Lung (tissue), 12 donors: Measurements from ENCODE around the gene USP16. TPM values are rescaled to one million over a fixed set of nuclear protein-coding genes. Genes with fewer than 3 reads are reported as not detected.

Source experiments
- ATAC-seq: fragments of 200-7000 bp; cut with Tn5 transposase; one replicate; pipeline ENCODE4 v1.9.1; 2020; ENCODE audit warnings: moderate number of reproducible peaks; ENCODE audit not compliant: insufficient read depth, low FRiP score
- DNase-seq, 3 donors: peaks; one replicate each; pipeline ENCODE4 v3.0.0-alpha.2; 2013 to 2017
- H3K27ac ChIP-seq, 2 donors: one replicate each; pipeline ENCODE4 v1.5.1; 2013; ENCODE audit warnings: mild to moderate bottlenecking in 2 of 2, moderate library complexity in 2 of 2, control low read depth in 1 of 2, inconsistent platforms in 1 of 2, low read depth in 1 of 2, low read length in 1 of 2
- H3K27me3 ChIP-seq, 3 donors: one replicate each; pipeline ENCODE4 v1.5.1; 2013; ENCODE audit warnings: low read length in 2 of 3; ENCODE audit not compliant: control insufficient read depth in 3 of 3, insufficient read depth in 3 of 3
- H3K36me3 ChIP-seq, 4 donors: one replicate each; pipeline ENCODE4 v1.5.1; 2013; ENCODE audit warnings: low read length in 4 of 4, mild to moderate bottlenecking in 1 of 4, moderate library complexity in 1 of 4; ENCODE audit not compliant: control insufficient read depth in 4 of 4, insufficient read depth in 4 of 4
- H3K4me1 ChIP-seq, 5 donors: one replicate each; pipeline ENCODE4 v1.5.1; 2013; ENCODE audit warnings: low read length in 5 of 5, mild to moderate bottlenecking in 2 of 5, moderate library complexity in 1 of 5; ENCODE audit not compliant: control insufficient read depth in 5 of 5, insufficient read depth in 5 of 5
- H3K4me3 ChIP-seq: one replicate; pipeline ENCODE4 v1.5.1; 2013; ENCODE audit warnings: mild to moderate bottlenecking, control low read depth, moderate library complexity
- H3K9ac ChIP-seq, 2 donors: one replicate each; pipeline ENCODE4 v1.5.1; 2013; ENCODE audit warnings: low read length in 2 of 2, control low read depth in 1 of 2; ENCODE audit not compliant: insufficient read depth in 1 of 2
- H3K9me3 ChIP-seq, 4 donors: one replicate each; pipeline ENCODE4 v1.5.1; 2013; ENCODE audit warnings: low read length in 3 of 4, mild to moderate bottlenecking in 1 of 4, moderate library complexity in 1 of 4; ENCODE audit not compliant: control insufficient read depth in 4 of 4, insufficient read depth in 3 of 4
- CTCF ChIP-seq: IDR thresholded peaks from 2 replicates; pipeline ENCODE4 v1.5.1; 2012; ENCODE audit warnings: mild to moderate bottlenecking; ENCODE audit errors: control extremely low read depth, extremely low read depth
- WGBS, 2 donors: extraction: QIAGEN DNeasy Blood & Tissue Kit; methylation state at CpG; one replicate each; pipeline ENCODE4 v1.1.7; 2013; 5-methylcytosine and 5-hydroxymethylcytosine counted together
- polyA plus RNA-seq, 2 donors: library from polyadenylated mRNA; stranded (reverse); fragments of 200-250 nt; gene quantifications; one replicate each; pipeline ENCODE4 v1.2.1, GENCODE V29; 2013
- total RNA-seq, 2 donors: library from RNA; depleted of rRNA in 1 of 2; stranded (reverse); fragments of >200 nt in 1 of 2; gene quantifications; one replicate each; pipeline ENCODE4 v1.2.1, GENCODE V29; 2014 to 2021
- donor health status: control.
- donor health status: control.
- donor health status: Bipolar disorder and iron deficiency.
- donor health status: healthy.
- donor health status: DM: yes; HTN: yes; CAD: no.

Gene USP16
- total and polyA plus RNA-seq, 4 donors, result 22.7 to 42.3 (median 28.5) TPM

DNA sequence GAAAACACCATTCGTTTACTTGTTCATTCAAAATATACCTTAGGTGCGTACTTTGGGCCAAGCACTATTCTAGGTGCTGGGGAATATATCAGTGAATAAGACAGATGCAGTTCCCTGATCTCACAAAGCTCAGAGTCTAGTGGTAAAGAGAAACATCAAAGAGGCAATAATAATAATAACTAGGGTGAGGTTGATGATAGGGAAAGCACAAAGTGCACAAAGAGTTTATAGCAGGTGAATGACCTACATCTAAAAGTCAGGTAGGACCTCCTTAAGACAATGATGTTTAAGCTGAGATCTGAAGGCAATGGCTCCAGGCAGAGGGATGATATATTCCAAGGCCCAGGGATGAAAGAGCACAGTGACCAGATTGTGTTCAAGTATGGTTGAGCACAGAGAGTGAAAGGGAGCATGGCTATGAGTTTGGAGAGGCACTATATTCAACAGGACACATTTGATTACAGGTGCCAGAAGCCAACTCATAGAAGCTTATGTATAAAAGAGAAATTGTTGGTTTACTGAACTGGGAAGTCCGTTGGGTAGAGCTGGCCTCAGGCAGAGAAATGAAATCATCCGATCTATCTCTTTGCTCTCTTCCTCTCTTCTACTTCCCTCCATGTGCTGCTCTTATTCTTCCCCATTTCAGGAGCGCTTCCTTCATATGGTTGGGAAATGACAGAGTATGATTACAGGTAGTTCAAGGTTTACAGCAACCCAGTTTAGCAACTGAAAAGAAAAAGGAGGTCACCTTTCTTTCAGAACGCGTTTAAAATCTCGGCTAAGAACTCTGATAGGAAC lies 71.9 kb downstream of the USP16 start:
- no peak for DNase-seq
- Histone ChIP-seq H3K4me3 (no peak overlapping the region), H3K27me3 (no peaks in the 10 kb centered on the region), H3K4me1 (peaks cover 0 to 2% (median 0%) of the 10 kb centered on the region in 5 donors), H3K27ac (no peak overlapping the region), H3K9ac (no peak overlapping the region), H3K36me3 (peaks cover 0 to 4% (median 0%) of the 10 kb centered on the region in 4 donors), H3K9me3 (no peaks in the 10 kb centered on the region)
- no peak for ATAC-seq
- TF ChIP-seq CTCF, result no peak
- WGBS, 2 donors, result 58 to 80% methylated on average over 8 of the region's 8 CpGs

- WGBS, 2 donors, result 86 to 87% methylated on average over 2 of the region's 2 CpGs
Measured at GRCh38 chr21:29098156-29098555, 73.7 kb downstream of the USP16 start.

DNA sequence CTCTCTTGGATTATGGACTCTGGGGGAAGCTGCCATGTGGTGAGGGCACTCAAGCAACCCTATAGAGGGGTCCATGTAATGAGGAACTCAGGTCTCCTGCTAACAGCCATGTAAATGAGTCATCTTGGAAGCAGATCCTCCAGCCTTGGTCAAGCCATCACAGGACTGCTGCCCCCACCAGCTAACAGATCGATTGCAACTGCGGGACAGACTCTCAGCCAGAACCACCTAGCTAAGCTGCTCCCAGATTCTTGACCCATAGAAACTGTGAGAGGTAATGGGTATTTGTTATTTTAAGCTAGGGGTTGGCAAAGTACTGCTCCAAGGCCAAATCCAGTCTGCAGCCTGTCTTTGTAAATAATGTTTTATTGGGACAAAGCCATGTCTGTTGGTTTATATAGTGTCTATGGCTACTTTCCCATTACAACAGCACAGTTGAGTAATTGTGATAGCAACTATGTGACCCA lies 78.4 kb downstream of the USP16 start:
- Histone ChIP-seq H3K27me3 (no peaks in the 10 kb centered on the region), H3K4me3 (no peak overlapping the region), H3K9ac (no peak overlapping the region), H3K27ac (no peak overlapping the region), H3K4me1 (peaks cover 0 to 6% (median 0%) of the 10 kb centered on the region in 5 donors), H3K36me3 (peaks cover 0 to 4% (median 0%) of the 10 kb centered on the region in 4 donors), H3K9me3 (no peaks in the 10 kb centered on the region)
- 93 to 96% methylated on average over 2 of the region's 2 CpGs for WGBS, 2 donors
- DNase-seq (no peak), ATAC-seq (no peak)
- TF ChIP-seq CTCF, result no peak

More at GRCh38 chr21:29098156-29098555, 73.7 kb downstream of the USP16 start:
- Histone ChIP-seq H3K27me3 (no peaks in the 10 kb centered on the region), H3K4me3 (no peak overlapping the region), H3K4me1 (no peaks in the 10 kb centered on the region), H3K9ac (no peak overlapping the region), H3K36me3 (peaks cover 0 to 5% (median 0%) of the 10 kb centered on the region in 4 donors), H3K27ac (no peak overlapping the region), H3K9me3 (no peaks in the 10 kb centered on the region)
- no peak for DNase-seq
- no peak for ATAC-seq
- TF ChIP-seq CTCF, result no peak

Other genes starting within 250 kb of the USP16 start
- gene LTN1, start 31.8 kb upstream of the USP16 start, total RNA-seq, result 10 to 100 TPM; 17.0 to 46.9 TPM
- gene LTN1, start 31.8 kb upstream of the USP16 start, polyA plus RNA-seq, result 1 to 10 TPM; 4.5 to 7.0 TPM
- 10 to 100 TPM; 11.6 to 15.8 TPM for gene RWDD2B, start 5.3 kb upstream of the USP16 start, total RNA-seq
- 10 to 100 TPM; 10.3 to 14.1 TPM for gene RWDD2B, start 5.3 kb upstream of the USP16 start, polyA plus RNA-seq
- 100 to 1,000 TPM; 112 to 131 TPM for gene CCT8, start 49.0 kb downstream of the USP16 start, total RNA-seq
- 100 to 1,000 TPM; 124 to 130 TPM for gene CCT8, start 49.0 kb downstream of the USP16 start, polyA plus RNA-seq
- 1 to 10 TPM; 7.8 to 8.7 TPM for gene MAP3K7CL, start 106.0 kb downstream of the USP16 start, total RNA-seq
- gene MAP3K7CL, start 106.0 kb downstream of the USP16 start, polyA plus RNA-seq, result 10 to 100 TPM in 1 of 2 donors, 1 to 10 TPM in 1; 5.6 to 15.1 TPM